HK-2 (cell line): ENCODE data around the gene ESR2.
"Not testable (repeated sequence)": the region's sequence is repeated elsewhere in the genome, so short reads cannot be mapped to it uniquely, and the experiment has no call there.

Source experiments
- DNase-seq: peaks from one replicate; pipeline ENCODE4 v3.0.0-alpha.2; 2018; ENCODE audit not compliant: unreplicated experiment

The ESR2 gene

GRCh38 chr14:64220466-64220865 lies 73.7 kb downstream of the ESR2 start:
- no peak for DNase-seq

GRCh38 chr14:64220056-64220455 lies 74.1 kb downstream of the ESR2 start:
- DNase-seq, result no peak

GRCh38 chr14:64218344-64219240 lies 75.6 kb downstream of the ESR2 start:
- peak; percentile 31 for DNase-seq

GRCh38 chr14:64217834-64218233 lies 76.3 kb downstream of the ESR2 start:
- no peak for DNase-seq

- DNase-seq, result no peak
These were observed 76.9 kb downstream of the ESR2 start for GRCh38 chr14:64217308-64217707.

- no peak for DNase-seq
These were observed 78.2 kb downstream of the ESR2 start for GRCh38 chr14:64215978-64216377.

- no peak for DNase-seq
These were observed 78.9 kb downstream of the ESR2 start for GRCh38 chr14:64215274-64215673.

GRCh38 chr14:64213853-64214570 lies 80.2 kb downstream of the ESR2 start:
- no peak for DNase-seq

- no peak for DNase-seq
These were observed 81.1 kb downstream of the ESR2 start for GRCh38 chr14:64213086-64213485.

- no peak for DNase-seq
These were observed 81.5 kb downstream of the ESR2 start for GRCh38 chr14:64212666-64213065.

- DNase-seq, result not testable (repeated sequence)
These were observed 83.3 kb downstream of the ESR2 start for GRCh38 chr14:64210912-64211311.

GRCh38 chr14:64210216-64210615 lies 84.0 kb downstream of the ESR2 start:
- no peak for DNase-seq

GRCh38 chr14:64209444-64210131 lies 84.6 kb downstream of the ESR2 start:
- DNase-seq, result no peak

- DNase-seq, result no peak
These were observed 85.2 kb downstream of the ESR2 start for GRCh38 chr14:64208981-64209380.

GRCh38 chr14:64208261-64208660 lies 85.9 kb downstream of the ESR2 start:
- no peak for DNase-seq

GRCh38 chr14:64203366-64204006 lies 90.7 kb downstream of the ESR2 start:
- no peak for DNase-seq

GRCh38 chr14:64202716-64203115 lies 91.5 kb downstream of the ESR2 start:
- DNase-seq, result no peak

GRCh38 chr14:64201921-64202545 lies 92.1 kb downstream of the ESR2 start:
- DNase-seq, result no peak

GRCh38 chr14:64201296-64201695 lies 92.9 kb downstream of the ESR2 start:
- no peak for DNase-seq

- DNase-seq, result no peak
These were observed 94.0 kb downstream of the ESR2 start for GRCh38 chr14:64200170-64200569.

GRCh38 chr14:64198486-64198885 lies 95.7 kb downstream of the ESR2 start:
- no peak for DNase-seq

GRCh38 chr14:64197996-64198395 lies 96.2 kb downstream of the ESR2 start:
- DNase-seq, result no peak
